GM19468 (cell line): Measurements from ENCODE around the gene ACP1.

Experiments used
- ATAC-seq: cut with Tn5 transposase; IDR thresholded peaks from one replicate; pipeline ENCODE4 v1.9.1; 2021; ENCODE audit warnings: mild to moderate bottlenecking, moderate library complexity, moderate number of reproducible peaks; ENCODE audit not compliant: unreplicated experiment; ENCODE audit errors: extremely low read depth

ACP1 gene

DNA sequence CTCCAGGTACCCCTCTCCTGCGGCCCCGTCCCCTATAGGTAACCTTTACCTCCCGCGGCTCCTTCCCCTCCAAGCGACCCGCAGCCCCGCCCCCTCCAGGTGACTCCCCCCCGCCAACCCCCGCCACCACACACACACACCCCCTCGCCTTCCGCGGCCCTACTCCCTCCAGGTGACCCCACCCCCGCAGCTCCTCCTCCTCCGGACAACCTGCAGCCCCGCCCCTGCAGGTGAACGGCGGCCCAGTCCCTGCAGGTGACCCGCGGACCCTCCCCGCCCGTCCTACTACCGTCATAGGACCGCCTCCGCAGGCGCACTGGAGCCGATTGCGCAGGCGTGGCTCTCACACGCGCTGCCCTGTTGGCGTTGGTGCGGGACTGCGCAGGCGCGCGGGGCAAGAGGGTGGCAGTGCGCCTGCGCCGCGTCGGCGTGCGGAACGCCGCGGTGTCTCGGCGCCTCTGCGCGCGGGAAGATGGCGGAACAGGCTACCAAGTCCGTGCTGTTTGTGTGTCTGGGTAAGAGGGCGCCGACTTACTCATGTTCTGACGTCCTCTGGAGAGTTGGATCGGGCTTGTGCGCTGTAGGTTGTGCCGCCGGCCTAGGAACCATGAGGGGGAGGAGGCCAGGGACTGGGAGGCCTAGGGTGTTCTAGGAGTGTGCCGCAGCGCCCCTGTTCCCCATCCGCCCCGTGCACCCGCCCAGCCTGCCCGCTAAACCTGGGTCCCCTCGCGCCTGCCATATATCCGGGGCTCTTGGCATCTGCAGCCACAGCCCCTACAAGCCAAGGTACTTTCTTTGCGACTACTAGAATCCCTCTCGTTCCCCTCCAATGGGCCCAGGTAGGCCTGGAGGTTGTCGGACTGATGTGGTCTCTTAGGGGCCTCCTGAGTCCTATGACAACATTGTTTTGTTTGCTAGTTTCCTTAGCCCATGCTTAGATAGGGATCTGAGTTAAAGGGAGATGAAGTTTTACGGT is at the start of gene ACP1:
Gene ACP1, plus strand, starts transcription at position 455 of the 976 bp plus-strand sequence. Its CDS starts 18 bp downstream, at position 473.
- peak; percentile 97 for ATAC-seq

DNA sequence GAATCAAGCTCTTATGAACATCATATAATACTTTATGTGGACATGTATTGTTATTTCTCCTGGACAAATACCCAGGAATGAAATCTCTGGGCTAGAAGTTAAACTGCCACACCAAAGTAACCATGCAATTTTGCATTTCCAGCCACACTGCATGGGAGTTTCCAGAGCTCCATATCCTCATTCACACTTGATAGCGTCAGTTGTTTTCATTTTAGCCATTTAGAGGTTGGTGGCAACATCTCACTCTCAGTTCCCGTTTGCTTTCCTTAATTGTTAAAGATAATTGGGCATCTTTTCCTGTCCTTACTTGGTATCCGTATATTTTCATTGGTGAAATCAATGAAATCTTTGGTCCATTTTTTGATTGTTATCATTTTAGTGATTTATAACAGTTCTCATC is 48.7 kb upstream of the ACP1 start:
- ATAC-seq = no peak

- no peak for ATAC-seq
Measured at GRCh38 chr2:223451-223850, 41.3 kb upstream of the ACP1 start.

DNA sequence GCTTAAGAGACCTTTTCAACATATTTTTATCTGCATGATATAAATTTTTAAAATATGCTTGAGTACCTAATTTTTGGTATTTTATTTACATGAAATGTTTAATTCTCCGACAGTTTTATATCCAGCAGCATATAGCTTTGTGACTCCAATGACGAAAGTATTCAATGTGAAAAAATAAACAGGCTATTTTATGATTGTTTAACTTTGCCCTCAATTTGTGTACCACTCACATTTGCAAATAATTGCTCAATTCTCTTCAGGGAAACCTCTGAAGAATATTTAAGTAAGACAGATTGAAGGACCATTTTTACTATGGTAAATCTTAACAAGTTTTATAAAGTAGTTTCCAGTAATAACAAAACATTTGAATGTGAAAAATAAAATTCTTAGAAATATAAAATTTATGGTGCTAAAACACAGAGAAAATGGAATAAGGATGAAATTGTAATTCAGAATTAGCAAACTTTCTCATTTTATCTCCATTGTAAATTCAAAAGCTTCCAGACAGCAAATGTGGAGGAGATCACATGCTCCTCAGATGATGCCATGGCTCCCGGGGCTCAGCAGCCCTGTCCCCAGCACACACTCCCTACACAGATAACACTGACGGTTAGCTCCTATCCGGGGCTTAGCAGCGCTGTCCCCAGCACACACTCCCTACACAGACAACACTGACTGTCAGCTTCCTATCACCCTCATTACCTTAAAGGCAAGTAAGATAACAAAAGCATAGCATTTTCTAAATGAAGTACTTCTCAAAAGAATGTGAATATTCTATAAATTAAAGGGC is 40.6 kb upstream of the ACP1 start:
- ATAC-seq = no peak

GRCh38 chr2:228115-228514 is 36.6 kb upstream of the ACP1 start:
- no peak for ATAC-seq

DNA sequence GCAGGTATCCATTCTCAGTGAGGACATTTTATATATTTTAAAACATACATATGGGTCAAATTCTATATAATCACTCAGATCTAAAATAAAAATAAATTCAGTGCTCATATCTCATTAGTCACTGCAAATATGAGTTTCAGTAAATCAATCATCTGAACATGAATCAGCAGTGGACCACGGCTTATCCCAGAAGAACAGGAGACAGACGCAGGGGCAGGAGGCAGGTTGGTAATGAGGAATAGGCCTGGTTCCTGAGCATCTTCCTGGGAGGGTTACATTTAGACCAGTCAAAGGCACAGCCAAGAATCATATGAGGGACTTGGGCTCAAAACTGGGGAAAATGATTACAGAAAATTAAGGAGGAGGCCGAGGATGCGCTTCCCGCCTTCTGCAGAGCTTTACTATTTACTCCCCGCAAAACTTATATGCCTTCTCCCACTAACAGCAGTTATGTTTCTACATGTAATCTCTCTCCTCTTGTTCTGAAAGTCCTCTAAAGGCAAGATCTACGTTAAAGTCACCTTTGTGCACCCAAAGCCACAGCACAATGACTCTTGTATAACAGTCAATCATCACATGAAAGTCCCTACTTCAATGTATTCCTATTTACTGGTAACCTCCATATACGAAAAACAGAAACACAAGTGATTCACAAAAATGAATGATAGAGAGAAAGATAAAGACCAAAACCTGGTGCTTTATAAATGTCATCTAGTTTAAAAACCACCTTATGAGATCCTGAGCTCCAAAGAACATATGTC is 36.0 kb upstream of the ACP1 start:
- no peak for ATAC-seq

DNA sequence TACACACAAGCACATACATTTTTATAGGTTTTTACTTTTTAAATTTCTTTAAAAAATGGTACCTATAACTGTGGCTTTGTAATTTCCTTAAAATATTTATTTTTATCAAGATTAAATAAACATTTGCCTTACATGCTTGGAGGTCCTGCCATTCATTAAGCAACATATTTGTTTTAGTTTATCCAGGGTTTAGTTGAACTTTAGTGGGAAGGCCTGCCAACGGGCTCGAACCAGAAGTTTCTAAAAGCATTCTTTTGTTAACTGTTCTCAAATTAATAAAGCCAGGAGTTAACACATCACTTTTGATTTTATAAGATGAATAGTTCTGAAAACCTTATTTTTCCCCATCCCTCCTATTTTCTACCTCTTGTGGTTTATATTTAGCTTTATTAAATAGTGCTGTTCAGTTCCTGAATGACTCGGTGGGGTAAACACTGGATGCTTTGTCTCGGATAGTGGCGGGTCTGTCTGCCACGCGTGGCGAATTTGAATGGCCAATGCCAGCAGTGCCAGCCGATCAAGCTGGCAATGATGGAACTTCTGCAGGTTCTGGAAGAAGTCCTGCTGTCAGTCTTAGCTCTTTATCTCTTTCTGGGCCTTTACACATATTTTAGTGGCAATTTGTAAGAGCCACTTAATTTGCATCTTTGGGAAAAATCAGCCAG is 33.1 kb upstream of the ACP1 start:
- ATAC-seq = no peak

GRCh38 chr2:233030-233429 is 31.7 kb upstream of the ACP1 start:
- ATAC-seq = no peak

- no peak for ATAC-seq
Measured at GRCh38 chr2:234421-234820, 30.3 kb upstream of the ACP1 start.

- no peak for ATAC-seq
Measured at GRCh38 chr2:236993-237539, 27.7 kb upstream of the ACP1 start.

- no peak for ATAC-seq
Measured at GRCh38 chr2:237878-238277, 26.9 kb upstream of the ACP1 start.

GRCh38 chr2:238431-238830 is 26.3 kb upstream of the ACP1 start:
- no peak for ATAC-seq

DNA sequence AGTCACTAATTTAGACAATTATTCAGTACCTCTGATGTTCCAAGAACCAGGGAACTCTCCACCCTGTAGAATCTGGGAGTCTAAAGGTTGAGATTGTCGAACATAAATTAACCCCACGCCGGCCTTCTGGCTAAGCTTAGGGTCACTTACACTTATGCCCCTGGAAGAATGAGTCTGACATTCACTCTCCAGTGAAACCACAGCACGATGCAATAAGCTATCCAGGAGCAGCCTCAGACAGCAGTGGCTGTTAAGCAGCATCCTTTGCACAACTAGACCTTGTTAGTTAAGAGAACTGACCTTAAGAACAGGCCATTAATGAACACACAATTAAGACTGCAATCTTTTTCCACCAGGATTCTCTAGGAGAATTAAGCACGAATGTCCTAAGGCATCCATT is 25.9 kb upstream of the ACP1 start:
- ATAC-seq = no peak

- no peak for ATAC-seq
Measured at GRCh38 chr2:244547-244946, 20.2 kb upstream of the ACP1 start.

DNA sequence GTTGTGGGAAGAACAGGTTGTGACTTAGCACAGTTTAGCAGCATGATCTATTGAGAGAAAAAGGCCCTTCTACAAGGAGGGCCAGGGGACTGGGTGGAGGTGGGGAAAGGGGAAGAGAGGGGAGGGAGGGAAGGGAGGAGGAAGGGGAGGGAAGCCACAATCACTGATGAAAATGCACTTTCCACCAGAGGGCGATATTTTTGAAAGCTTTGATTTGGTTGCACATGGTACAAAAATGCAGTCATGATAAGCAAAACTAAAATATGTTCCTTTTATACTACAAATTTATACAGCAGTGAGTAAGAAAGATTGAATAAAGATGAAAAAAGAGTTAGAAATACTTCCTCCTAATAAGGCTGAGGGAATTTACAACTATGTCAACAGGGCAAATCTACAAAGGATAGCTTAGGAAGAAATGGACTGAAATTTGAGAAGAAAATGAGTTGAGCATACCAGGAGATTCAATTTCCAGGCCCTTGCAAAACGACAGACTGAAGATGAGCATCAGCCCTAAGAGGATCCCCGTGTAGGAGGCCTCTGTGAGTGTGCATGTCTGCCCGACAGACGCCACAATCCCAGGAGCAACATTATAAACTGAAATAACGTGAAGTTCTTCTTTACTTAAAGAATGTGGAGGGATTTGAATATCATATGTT is 18.1 kb upstream of the ACP1 start:
- no peak for ATAC-seq

DNA sequence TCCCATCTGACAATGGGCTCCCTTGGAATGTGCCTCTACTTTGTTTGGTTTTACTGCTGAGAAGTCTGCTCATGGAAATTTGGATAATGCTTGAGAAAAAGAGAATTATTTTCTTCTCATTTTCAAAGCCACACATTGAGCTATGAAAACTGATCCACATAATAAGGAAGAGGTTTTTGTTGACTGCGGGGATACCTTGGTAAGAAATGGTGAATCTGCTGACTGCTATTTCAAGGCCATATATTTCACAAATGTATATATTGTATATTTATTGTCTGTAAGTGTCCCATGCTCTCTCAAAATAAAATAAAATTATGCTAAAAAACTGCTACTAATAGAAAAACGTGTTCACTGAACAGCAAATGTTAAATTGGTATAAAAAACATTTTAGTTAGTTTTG is 16.0 kb upstream of the ACP1 start:
- no peak for ATAC-seq

- no peak for ATAC-seq
Measured at GRCh38 chr2:249538-250042, 15.2 kb upstream of the ACP1 start.

GRCh38 chr2:252001-252602 is 12.6 kb upstream of the ACP1 start:
- ATAC-seq = no peak

DNA sequence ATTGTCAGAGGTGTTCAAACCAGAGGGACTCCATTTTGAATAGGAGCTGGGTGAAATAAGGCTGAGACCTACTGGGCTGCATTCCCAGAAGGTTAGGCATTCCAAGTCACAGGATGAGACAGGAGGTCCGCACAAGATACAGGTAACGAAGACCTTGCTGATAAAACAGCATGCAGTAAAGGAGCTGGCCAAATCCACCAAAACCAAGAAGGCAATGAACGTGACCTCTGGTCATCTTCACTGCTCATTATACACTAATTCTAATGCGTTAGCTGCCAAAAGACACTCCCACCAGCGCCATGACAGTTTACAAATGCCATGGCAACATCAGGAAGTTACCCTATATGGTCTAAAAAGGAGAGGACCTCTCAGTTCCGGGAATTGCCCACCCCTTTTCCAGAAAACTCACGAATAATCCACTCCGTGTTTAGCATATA is 11.5 kb upstream of the ACP1 start:
- no peak for ATAC-seq
